ENCODE results near the gene BTG2. TPM values are rescaled to one million over a fixed set of nuclear protein-coding genes. Genes with fewer than 3 reads are reported as not detected.

Gene BTG2
- total RNA-seq, 4 donors from 2014 or later, result 48.0 to 286 (median 74.9) TPM

- in situ Hi-C loops (cut with MboI; ENCODE audit: low sequenced_read_pairs in 4 of 4), result no loop called here
- TF ChIP-seq POLR2A (IDR thresholded peaks at IDR 0.05) (peak in 1 of 2 donors; percentile 4), CTCF (IDR thresholded peaks at IDR 0.05 in 4 of 5, conservative IDR thresholded peaks at IDR 0.05 in 1 of 5) (no peak)
- Histone ChIP-seq H3K36me3 (no peaks in the 10 kb centered on the region), H3K27ac (no peak overlapping the region), H3K4me3 (no peak overlapping the region), H3K27me3 (no peaks in the 10 kb centered on the region), H3K4me1 (peaks cover 7 to 19% of the 10 kb centered on the region in 2 donors), H3K9me3 (no peaks in the 10 kb centered on the region)
- DNase-seq (no peak), ATAC-seq (no peak)
- intact Hi-C loops (cut with DNase I; ENCODE audit: low total_unique reads), result no loop called here
These were observed 12.3 kb downstream of the BTG2 start for GRCh38 chr1:203317429-203318228.

GRCh38 chr1:203318229-203318517 lies 12.9 kb downstream of the BTG2 start:
- no peaks in the 10 kb centered on the region for H3K36me3 ChIP-seq
- TF ChIP-seq POLR2A (IDR thresholded peaks at IDR 0.05) (no peak), CTCF (IDR thresholded peaks at IDR 0.05 in 4 of 5, conservative IDR thresholded peaks at IDR 0.05 in 1 of 5) (no peak)
- no peaks in the 10 kb centered on the region for H3K9me3 ChIP-seq
- peaks cover 7 to 23% of the 10 kb centered on the region in 2 donors for H3K4me1 ChIP-seq
- no peak for ATAC-seq
- in situ Hi-C loops (cut with MboI; ENCODE audit: low sequenced_read_pairs in 4 of 4) (no loop called here), intact Hi-C loops (cut with DNase I; ENCODE audit: low total_unique reads) (no loop called here)
- no peak overlapping the region for H3K4me3 ChIP-seq
- no peak for DNase-seq
- no peaks in the 10 kb centered on the region for H3K27me3 ChIP-seq
- no peak overlapping the region for H3K27ac ChIP-seq

DNA sequence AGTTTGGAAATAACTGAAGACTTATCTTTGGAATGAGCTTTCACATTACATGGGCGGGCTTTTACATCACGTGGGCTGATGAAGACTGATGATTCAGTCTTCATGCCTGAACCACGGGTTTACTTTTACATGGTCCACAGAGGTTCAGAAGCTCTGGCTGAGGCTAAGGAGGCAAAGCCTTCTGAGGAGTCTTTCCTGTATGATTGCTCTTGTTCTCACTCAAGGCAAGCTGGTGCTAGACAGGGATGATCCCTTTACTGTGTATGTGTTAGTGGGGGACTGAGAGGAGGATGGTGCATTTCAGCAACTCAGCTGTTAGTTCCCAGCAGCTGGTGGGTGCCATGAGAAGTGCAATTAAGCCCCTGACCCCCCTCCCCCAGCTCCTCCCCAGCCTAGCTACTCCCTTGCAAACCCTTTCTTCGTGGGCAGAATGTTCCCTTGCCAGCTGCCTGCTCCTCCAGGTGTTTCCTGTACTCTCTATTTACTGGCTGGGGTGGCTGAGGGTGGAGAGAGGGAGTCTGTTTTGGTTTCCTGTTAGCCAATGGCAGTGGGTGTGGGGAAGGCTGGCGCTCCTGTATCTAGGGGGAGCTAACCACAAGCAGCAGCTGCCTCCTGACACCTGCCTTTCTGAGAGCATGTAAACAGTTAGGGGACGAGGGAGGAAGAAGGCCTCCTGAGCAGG lies 15.4 kb downstream of the BTG2 start:
- in situ Hi-C loops (cut with MboI; ENCODE audit: low sequenced_read_pairs in 4 of 4), result no loop called here
- ATAC-seq, result peak in 1 of 2 donors; percentile 40
- H3K4me1 ChIP-seq, result peaks cover 19 to 45% of the 10 kb centered on the region in 2 donors
- H3K27ac ChIP-seq, result peak overlapping the region in 3 of 4 donors; percentile 52 to 89 (median 82)
- H3K4me3 ChIP-seq, result no peak overlapping the region
- no peaks in the 10 kb centered on the region for H3K36me3 ChIP-seq
- TF ChIP-seq POLR2A (IDR thresholded peaks at IDR 0.05) (no peak), CTCF (IDR thresholded peaks at IDR 0.05 in 4 of 5, conservative IDR thresholded peaks at IDR 0.05 in 1 of 5) (no peak)
- intact Hi-C loops (cut with DNase I; ENCODE audit: low total_unique reads), result no loop called here
- H3K27me3 ChIP-seq, result no peaks in the 10 kb centered on the region
- H3K9me3 ChIP-seq, result no peaks in the 10 kb centered on the region
- DNase-seq, result peak; percentile 25 to 56

- intact Hi-C loops (cut with DNase I; ENCODE audit: low total_unique reads) (no loop called here), in situ Hi-C loops (cut with MboI; ENCODE audit: low sequenced_read_pairs in 4 of 4) (no loop called here)
- no peaks in the 10 kb centered on the region for H3K36me3 ChIP-seq
- H3K4me1 ChIP-seq, result peaks cover 24 to 45% of the 10 kb centered on the region in 2 donors
- DNase-seq, result no peak
- no peaks in the 10 kb centered on the region for H3K27me3 ChIP-seq
- ATAC-seq, result no peak
- H3K4me3 ChIP-seq, result no peak overlapping the region
- no peak for TF ChIP-seq POLR2A (IDR thresholded peaks at IDR 0.05)
- no peak for TF ChIP-seq CTCF (IDR thresholded peaks at IDR 0.05 in 4 of 5, conservative IDR thresholded peaks at IDR 0.05 in 1 of 5)
- H3K27ac ChIP-seq, result peak overlapping the region; percentile 15 to 89 (median 67)
- H3K9me3 ChIP-seq, result no peaks in the 10 kb centered on the region
These were observed 16.1 kb downstream of the BTG2 start for GRCh38 chr1:203321273-203322052.

Measured in gastrocnemius medialis (tissue), 4 donors.